Ectodermal cell (in vitro differentiated cells): Measurements from ENCODE around the gene GTPBP1.

ENCODE experiments used
- H3K27ac ChIP-seq: 2 replicates; pipeline ENCODE4 v1.7.0; 2013; ENCODE audit warnings: mild to moderate bottlenecking, low read depth, low read length; ENCODE audit not compliant: insufficient read depth, poor library complexity, severe bottlenecking
- H3K27me3 ChIP-seq: 2 replicates; pipeline ENCODE4 v1.7.0; 2013; ENCODE audit warnings: mild to moderate bottlenecking, low read length; ENCODE audit not compliant: insufficient read depth, control insufficient read depth, poor library complexity, severe bottlenecking
- H3K36me3 ChIP-seq: one replicate; pipeline ENCODE4 v1.7.0; 2013; ENCODE audit warnings: low read length; ENCODE audit not compliant: control insufficient read depth, insufficient read depth
- H3K4me1 ChIP-seq: one replicate; pipeline ENCODE4 v1.7.0; 2013; ENCODE audit warnings: low read length; ENCODE audit not compliant: control insufficient read depth, insufficient read depth
- H3K4me3 ChIP-seq: 2 replicates; pipeline ENCODE4 v1.7.0; 2013; ENCODE audit warnings: low read depth, low read length, control low read depth; ENCODE audit not compliant: insufficient read depth
- H3K9me3 ChIP-seq: 2 replicates; pipeline ENCODE4 v1.7.0; 2013; ENCODE audit warnings: mild to moderate bottlenecking, low read length, moderate library complexity; ENCODE audit not compliant: control insufficient read depth
- WGBS, 2 experiments: methylation state at CpG; one replicate each; pipeline ENCODE4 v1.1.7; 2013; ENCODE audit warnings: missing lambda C conversion rate in 2 of 2; 5-methylcytosine and 5-hydroxymethylcytosine counted together

GTPBP1 gene

DNA sequence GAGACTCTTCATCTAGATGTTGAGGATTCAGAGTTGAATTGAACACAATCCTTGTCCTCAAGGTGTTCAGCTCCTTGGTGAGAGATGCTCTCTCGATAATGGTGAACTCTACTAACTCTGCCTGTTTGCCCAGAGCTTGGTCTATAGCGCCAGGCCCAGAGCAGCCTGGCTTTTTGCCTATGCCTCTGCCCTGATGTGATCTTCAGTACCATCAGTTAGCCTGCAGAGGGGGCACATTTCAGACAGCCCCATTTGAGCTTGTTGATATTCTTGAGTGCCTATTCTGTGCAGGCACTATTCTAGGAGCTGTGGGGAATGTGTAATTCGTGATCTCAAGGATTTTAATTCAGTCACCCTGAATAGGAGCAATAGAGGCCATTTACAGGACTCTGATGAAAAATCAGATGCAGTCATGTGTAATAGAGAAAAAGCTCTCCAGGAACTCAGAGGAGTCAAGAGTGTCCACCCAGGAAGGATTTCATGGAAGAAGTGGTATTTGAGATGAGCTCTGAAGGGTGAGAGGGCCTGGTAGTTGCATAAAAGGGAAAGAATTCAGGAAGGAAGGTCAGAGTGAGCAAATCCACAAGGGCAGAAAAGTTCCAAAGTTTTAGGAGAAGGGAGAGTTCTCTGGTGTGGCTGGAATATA lies 19.3 kb downstream of the GTPBP1 start:
- whole genome bisulfite sequencing, 2 experiments: 87 to 89% methylated on average over 3 of the region's 3 CpGs
- no peak overlapping the region for H3K27ac ChIP-seq
- H3K27me3 ChIP-seq: no peaks in the 10 kb centered on the region
- no peak overlapping the region for H3K4me3 ChIP-seq
- H3K9me3 ChIP-seq: no peaks in the 10 kb centered on the region
- peaks cover 75% of the 10 kb centered on the region for H3K36me3 ChIP-seq
- no peaks in the 10 kb centered on the region for H3K4me1 ChIP-seq

DNA sequence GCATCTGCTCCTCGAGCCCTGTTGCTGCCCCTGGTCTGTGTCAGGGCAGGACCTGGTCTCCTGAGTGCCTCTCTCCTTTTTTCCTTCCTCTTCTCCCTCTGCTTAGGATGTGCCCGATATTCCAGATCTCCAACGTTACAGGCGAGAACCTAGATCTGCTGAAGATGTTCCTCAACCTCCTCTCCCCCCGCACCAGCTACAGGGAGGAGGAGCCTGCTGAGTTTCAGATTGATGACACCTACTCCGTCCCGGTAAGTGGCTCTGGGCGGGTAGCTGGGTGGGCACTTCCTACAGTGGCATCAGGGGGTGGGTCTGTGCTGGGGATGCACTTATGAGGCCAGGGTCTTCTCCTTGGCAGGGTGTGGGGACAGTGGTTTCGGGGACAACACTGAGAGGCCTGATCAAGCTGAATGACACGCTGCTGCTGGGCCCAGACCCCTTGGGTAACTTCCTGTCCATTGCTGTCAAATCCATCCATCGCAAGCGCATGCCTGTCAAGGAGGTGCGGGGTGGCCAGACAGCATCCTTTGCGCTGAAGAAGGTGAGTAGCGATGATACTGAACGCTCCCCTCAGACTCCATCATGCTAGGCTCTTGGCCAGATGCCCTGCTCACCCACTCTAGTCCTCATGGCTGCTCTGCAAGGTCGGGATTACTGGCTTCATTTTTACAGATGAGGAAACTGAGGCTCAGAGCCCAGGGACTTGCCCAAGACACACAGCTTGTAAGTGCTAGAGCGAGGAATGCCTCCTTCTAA lies 20.3 kb downstream of the GTPBP1 start:
- 96% methylated on average over 18 of the region's 18 CpGs for WGBS, 2 experiments

DNA sequence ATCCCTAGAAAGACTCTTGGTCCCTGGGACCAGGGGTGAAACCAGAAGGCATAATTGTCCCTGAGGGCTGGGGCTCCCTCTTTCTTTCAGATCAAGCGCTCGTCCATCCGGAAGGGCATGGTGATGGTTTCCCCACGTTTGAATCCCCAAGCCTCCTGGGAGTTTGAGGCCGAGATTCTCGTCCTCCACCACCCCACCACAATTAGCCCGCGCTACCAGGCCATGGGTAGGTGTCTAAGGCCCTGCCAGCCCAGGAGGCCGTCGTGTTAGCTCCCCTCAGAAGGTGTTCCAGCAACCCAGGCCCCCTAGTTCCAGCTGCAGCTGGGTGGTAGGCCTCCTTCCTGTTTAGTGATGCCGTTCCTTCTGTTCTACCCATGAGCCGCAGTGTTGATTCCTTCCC lies 21.4 kb downstream of the GTPBP1 start:
- H3K9me3 ChIP-seq: no peaks in the 10 kb centered on the region
- no peak overlapping the region for H3K4me3 ChIP-seq
- WGBS, 2 experiments: 96 to 97% methylated on average over 12 of the region's 12 CpGs
- H3K27ac ChIP-seq: no peak overlapping the region
- no peaks in the 10 kb centered on the region for H3K4me1 ChIP-seq
- peaks cover 74% of the 10 kb centered on the region for H3K36me3 ChIP-seq
- no peaks in the 10 kb centered on the region for H3K27me3 ChIP-seq

More for the DNA sequence above, 20.3 kb downstream of the GTPBP1 start:
- H3K27ac ChIP-seq: no peak overlapping the region
- peaks cover 74% of the 10 kb centered on the region for H3K36me3 ChIP-seq
- no peaks in the 10 kb centered on the region for H3K9me3 ChIP-seq
- H3K4me3 ChIP-seq: no peak overlapping the region
- no peaks in the 10 kb centered on the region for H3K27me3 ChIP-seq
- H3K4me1 ChIP-seq: no peaks in the 10 kb centered on the region

DNA sequence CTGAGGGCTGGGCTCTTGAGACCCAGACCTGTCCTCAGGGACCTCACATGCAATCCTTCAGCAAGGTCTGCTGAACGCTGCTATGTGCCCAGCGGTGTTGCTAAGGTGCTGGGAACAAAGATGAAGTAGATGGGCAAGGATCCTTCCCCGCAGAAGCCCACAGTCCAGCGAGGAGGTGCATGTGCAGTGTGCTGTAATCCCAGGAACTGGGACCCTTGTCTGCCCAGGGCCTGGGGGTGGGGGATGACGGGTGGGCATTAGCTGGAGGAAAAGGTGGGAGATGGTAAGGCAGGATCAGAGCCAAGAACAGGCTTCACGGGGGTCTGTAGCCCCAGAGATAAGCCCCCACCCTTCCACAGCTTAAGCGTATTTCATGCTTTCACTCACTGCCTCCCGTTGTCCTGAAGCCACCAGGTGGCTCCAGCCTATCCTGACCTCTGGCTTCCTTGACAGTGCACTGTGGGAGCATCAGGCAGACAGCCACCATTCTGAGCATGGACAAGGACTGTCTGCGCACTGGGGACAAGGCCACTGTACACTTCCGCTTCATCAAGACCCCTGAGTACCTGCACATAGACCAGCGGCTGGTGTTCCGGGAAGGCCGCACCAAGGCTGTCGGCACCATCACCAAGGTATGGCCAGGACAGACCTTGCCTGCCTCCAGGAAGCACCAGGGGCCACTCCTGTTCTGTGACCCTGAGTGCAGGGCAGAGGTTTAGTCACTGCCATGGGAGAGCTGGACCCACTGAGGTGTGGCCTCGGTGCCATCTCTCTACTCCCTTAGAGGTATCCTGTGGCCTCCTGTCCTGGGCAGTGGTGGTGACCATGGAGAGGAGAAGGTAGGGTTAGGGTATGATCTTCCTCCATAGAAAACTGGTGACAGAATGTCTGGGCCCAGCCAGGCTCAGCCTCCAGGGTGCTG lies 22.0 kb downstream of the GTPBP1 start:
- WGBS, 2 experiments: 95 to 98% methylated on average over 15 of the region's 15 CpGs
- peaks cover 71% of the 10 kb centered on the region for H3K36me3 ChIP-seq
- no peak overlapping the region for H3K27ac ChIP-seq
- H3K4me3 ChIP-seq: no peak overlapping the region
- H3K9me3 ChIP-seq: no peaks in the 10 kb centered on the region
- H3K27me3 ChIP-seq: no peaks in the 10 kb centered on the region
- no peaks in the 10 kb centered on the region for H3K4me1 ChIP-seq

DNA sequence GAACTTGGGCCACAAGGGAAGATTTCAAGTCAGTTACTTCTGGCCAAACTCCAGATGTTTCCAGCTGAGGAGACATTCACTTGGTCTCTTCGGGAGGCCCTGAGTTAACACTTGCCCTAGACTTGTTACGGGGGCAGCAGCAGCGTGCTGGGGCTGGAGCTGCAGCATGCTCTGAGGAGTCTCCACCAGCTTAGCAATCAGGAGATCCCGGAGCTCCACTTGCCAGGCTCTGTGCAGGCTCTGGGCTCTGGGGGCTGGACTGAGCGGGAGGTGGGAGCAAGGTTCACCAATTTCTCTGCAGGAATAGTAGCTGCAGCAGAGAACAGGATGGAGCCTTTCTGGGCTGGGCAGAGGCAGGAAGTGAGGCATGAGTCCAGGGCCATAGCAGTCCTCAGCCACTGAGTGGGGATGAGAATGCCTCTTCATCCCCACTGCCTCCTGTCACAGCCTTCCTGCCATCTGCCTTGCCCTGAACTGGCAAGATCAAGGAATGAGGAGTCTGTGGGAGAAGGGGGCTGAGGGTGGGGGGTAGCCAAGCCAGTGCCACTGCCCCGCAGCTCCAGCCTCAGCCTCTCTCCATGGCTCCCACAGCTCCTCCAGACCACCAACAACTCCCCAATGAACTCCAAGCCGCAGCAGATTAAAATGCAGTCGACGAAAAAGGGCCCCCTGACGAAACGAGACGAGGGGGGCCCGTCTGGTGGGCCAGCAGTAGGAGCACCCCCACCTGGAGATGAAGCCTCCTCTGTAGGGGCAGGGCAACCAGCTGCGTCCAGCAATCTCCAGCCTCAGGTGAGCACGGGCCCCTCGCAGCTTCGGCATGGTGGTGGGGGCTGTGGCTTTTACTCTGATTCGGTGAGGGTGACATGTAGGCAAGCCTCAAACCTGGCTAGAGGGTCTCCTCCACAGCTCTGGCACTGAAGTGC lies 23.4 kb downstream of the GTPBP1 start:
- Histone ChIP-seq H3K36me3 (peaks cover 58% of the 10 kb centered on the region), H3K27ac (no peak overlapping the region), H3K27me3 (no peaks in the 10 kb centered on the region), H3K9me3 (no peaks in the 10 kb centered on the region), H3K4me1 (no peaks in the 10 kb centered on the region), H3K4me3 (no peak overlapping the region)
- 94% methylated on average over 18 of the region's 18 CpGs for WGBS, 2 experiments

DNA sequence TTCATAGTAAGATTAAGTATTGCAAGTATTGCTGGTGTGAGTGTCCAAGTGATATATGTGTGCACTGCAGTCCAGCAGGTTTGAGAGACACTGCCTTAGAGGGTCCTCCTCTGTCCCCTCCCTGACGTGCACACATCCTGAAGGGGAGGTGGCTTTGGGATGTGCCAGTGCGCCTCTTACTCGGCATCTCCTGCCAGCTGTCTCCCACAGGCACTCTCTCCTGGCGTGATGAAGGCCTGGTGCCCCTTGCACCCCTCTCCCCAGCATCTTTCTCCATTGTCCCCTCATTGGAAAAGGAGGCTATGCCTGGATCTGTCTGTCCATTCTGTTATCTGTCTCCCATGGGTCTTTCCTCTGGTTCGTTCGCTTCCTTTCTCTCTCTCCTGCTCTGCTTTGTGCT lies 24.2 kb downstream of the GTPBP1 start:
- no peaks in the 10 kb centered on the region for H3K4me1 ChIP-seq
- 95 to 97% methylated on average over 6 of the region's 6 CpGs for WGBS, 2 experiments
- H3K9me3 ChIP-seq: no peaks in the 10 kb centered on the region
- H3K27ac ChIP-seq: no peak overlapping the region
- no peaks in the 10 kb centered on the region for H3K27me3 ChIP-seq
- peaks cover 56% of the 10 kb centered on the region for H3K36me3 ChIP-seq
- H3K4me3 ChIP-seq: no peak overlapping the region

DNA sequence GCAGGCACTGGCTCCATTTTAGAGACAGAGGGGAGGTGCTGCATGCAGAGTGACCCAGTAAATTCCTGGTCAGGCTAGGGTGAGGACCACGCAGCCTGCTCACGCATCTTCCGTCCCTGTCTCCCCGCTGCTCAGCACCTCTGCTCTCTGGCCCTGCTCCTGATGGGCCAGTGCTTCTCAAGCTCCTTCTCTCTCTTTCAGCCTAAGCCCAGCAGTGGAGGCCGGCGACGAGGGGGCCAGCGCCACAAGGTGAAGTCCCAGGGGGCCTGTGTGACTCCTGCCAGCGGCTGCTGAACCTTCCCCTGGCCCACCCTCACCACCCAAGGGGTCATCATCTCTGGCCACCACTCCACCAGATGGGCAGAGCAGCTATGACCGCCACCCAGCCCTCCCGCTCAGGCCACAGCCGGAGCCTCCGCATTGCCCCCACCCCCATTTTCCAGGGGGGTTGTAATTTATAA lies 24.7 kb downstream of the GTPBP1 start:
- 94 to 96% methylated on average over 13 of the region's 13 CpGs for WGBS, 2 experiments
- Histone ChIP-seq H3K36me3 (peaks cover 58% of the 10 kb centered on the region), H3K4me1 (no peaks in the 10 kb centered on the region), H3K9me3 (no peaks in the 10 kb centered on the region), H3K4me3 (no peak overlapping the region), H3K27me3 (no peaks in the 10 kb centered on the region), H3K27ac (no peak overlapping the region)

DNA sequence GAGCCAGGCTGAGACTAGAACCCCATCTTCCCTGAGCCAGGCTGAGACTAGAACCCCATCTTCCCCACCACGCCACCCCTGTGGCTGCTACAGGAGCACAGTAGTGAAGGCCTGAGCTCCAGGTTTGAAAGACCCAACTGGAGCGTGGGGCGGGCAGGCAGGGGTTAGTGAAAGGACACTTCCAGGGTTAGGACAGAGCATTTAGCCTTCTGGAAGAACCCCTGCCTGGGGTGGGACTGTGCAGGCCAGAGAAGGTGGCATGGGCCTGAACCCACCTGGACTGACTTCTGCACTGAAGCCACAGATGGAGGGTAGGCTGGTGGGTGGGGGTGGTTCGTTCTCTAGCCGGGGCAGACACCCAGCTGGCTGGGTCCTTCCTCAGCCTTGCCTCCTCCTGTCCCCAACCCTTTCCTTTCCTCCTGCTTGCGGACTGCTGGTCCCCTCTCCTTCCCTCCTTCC lies 26.0 kb downstream of the GTPBP1 start:
- no peaks in the 10 kb centered on the region for H3K4me1 ChIP-seq
- H3K36me3 ChIP-seq: peaks cover 45% of the 10 kb centered on the region
- H3K27me3 ChIP-seq: no peaks in the 10 kb centered on the region
- H3K27ac ChIP-seq: no peak overlapping the region
- no peaks in the 10 kb centered on the region for H3K9me3 ChIP-seq
- 94 to 95% methylated on average over 6 of the region's 6 CpGs for WGBS, 2 experiments
- H3K4me3 ChIP-seq: no peak overlapping the region

DNA sequence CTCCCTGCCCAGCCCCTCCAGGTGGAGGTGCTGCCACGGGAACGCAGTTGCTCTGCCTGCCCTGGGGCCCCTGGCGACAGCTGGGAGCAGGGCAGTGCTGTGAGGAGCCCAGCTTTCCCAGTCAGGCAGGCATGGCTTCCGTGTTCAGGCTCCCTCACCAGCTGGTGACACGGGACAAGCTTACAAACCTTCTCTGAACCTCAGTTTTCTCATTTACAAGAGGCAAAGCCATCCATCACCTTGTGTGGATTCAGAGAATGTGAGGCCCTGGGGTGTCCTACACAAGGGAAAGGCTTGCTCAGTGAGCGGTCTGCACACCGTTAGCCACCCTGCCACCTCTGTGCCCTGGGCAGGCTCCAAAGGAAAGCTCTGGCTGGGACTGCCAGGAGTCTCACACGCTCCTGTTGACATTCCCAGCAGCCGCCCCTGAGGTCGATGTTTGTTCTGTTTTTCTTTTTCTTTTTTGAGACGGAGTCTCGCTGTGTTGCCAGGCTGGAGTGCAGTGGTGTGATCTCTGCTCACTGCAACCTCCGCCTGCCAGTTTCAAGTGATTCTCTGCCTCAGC lies 26.6 kb downstream of the GTPBP1 start:
- H3K27me3 ChIP-seq: no peaks in the 10 kb centered on the region
- H3K4me3 ChIP-seq: no peak overlapping the region
- H3K27ac ChIP-seq: no peak overlapping the region
- H3K36me3 ChIP-seq: peaks cover 39% of the 10 kb centered on the region
- WGBS, 2 experiments: 92 to 93% methylated on average over 13 of the region's 13 CpGs
- H3K4me1 ChIP-seq: no peaks in the 10 kb centered on the region
- H3K9me3 ChIP-seq: no peaks in the 10 kb centered on the region
